ENCODE results near the gene KLF12.

DNA sequence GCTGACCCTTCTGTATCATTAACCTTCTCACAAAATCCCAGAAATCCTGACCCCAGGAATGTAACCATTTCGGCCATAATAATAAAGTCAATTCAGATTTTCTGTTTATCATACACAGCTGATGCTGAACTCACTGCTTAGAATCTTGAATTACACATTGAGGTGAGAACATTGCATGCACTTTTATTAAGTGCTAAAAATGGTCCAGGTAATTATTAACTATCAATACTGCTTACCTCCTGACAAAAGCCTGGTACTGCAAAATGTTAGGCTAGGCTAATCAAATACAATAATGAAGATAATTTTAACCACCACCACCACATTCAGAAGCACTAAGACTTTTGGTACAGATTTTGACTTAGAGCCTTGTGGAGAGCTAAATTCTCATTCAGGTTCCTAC lies 36.1 kb downstream of the KLF12 start:
- TF ChIP-seq, protein P1, sequence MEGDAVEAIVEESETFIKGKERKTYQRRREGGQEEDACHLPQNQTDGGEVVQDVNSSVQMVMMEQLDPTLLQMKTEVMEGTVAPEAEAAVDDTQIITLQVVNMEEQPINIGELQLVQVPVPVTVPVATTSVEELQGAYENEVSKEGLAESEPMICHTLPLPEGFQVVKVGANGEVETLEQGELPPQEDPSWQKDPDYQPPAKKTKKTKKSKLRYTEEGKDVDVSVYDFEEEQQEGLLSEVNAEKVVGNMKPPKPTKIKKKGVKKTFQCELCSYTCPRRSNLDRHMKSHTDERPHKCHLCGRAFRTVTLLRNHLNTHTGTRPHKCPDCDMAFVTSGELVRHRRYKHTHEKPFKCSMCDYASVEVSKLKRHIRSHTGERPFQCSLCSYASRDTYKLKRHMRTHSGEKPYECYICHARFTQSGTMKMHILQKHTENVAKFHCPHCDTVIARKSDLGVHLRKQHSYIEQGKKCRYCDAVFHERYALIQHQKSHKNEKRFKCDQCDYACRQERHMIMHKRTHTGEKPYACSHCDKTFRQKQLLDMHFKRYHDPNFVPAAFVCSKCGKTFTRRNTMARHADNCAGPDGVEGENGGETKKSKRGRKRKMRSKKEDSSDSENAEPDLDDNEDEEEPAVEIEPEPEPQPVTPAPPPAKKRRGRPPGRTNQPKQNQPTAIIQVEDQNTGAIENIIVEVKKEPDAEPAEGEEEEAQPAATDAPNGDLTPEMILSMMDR (IDR thresholded peaks at IDR 0.05), result no peak
- TF ChIP-seq POLR2A (IDR thresholded peaks at IDR 0.05) (no peak), POLR2AphosphoS5 (IDR thresholded peaks at IDR 0.05; ENCODE audit: insufficient read depth in 1 of 2, low read depth in 1 of 2) (no peak)

Measured in vagina (tissue), 2 donors.